Activated naive CD4-positive, alpha-beta T cell treated with anti-CD3 and anti-CD28 coated beads, Interleukin-2, amount 10 ng/mL, durations not matched to agents 5 hours and 36 hours (primary cell): ENCODE measurements around the gene CARS1. TPM values are rescaled to one million over a fixed set of nuclear protein-coding genes. Genes with fewer than 3 reads are reported as not detected.

Experiments
- total RNA-seq, 2 experiments: library from RNA; stranded (reverse); gene quantifications; one replicate each; pipeline ENCODE4 v1.2.3, GENCODE V29; 2021

Gene CARS1
- total RNA-seq = 10 to 100 TPM; 69.3 to 72.5 TPM

GRCh38 chr11:3057069-3057963 is at the start of gene CARS1:
Gene CARS1, minus strand, starts transcription at chr11:3057423. Its CDS starts 56 bp downstream, at chr11:3057367.

GRCh38 chr11:2992234-2992996 is 64.8 kb downstream of the CARS1 start, which contains the start of gene NAP1L4:
Gene NAP1L4, minus strand, starts transcription at chr11:2992329. Its CDS starts 13,109 bp downstream, at chr11:2979220.

Other genes with a start within 250 kb of the CARS1 start
- 1 to 10 TPM in 1 of 2 experiments, under 1 TPM in 1; 0.96 to 1.1 TPM for gene CDKN1C, start 171.6 kb downstream of the CARS1 start, total RNA-seq
- 1 to 10 TPM in 1 of 2 experiments, under 1 TPM in 1; 0.41 to 1.5 TPM for gene PHLDA2, start 128.0 kb downstream of the CARS1 start, total RNA-seq
- 100 to 1,000 TPM; 335 to 341 TPM for gene NAP1L4, start 65.1 kb downstream of the CARS1 start, total RNA-seq
- 1 to 10 TPM; 7.4 to 8.1 TPM for gene OSBPL5, start 107.9 kb upstream of the CARS1 start, total RNA-seq
- not detected for gene MRGPRG, start 161.4 kb upstream of the CARS1 start, total RNA-seq
- not detected for gene MRGPRE, start 175.0 kb upstream of the CARS1 start, total RNA-seq